Activated CD4-positive, alpha-beta T cell treated with anti-CD3 and anti-CD28 coated beads for 1 hour (primary cell): ENCODE data around the gene POTEF.
A peak's percentile ranks its signal among the peaks of the same experiment; 100 is the strongest.
"Not testable (repeated sequence)": the region's sequence is repeated elsewhere in the genome, so short reads cannot be mapped to it uniquely, and the experiment has no call there.

Source experiments
- DNase-seq: peaks from one replicate; pipeline ENCODE4 v3.0.0-alpha.2; 2020

The POTEF gene

GRCh38 chr2:130152816-130153595, 24.0 kb upstream of the POTEF start:
- DNase-seq: no peak

GRCh38 chr2:130152136-130152815, 23.3 kb upstream of the POTEF start:
- DNase-seq: not testable (repeated sequence)

- DNase-seq: not testable (repeated sequence)
Measured at GRCh38 chr2:130151145-130151512, 22.1 kb upstream of the POTEF start.

- no peak for DNase-seq
Measured at GRCh38 chr2:130150181-130151144, 21.4 kb upstream of the POTEF start.

- DNase-seq: not testable (repeated sequence)
Measured at GRCh38 chr2:130148515-130148914, 19.5 kb upstream of the POTEF start.

GRCh38 chr2:130145006-130145414, 16.0 kb upstream of the POTEF start, which contains the start of gene CCDC74B:
Gene CCDC74B, minus strand, starts transcription at chr2:130145112. Its CDS starts 116 bp downstream, at chr2:130144996.
- peak; percentile 28 for DNase-seq

- not testable (repeated sequence) for DNase-seq
Measured at GRCh38 chr2:130143266-130144039, 14.4 kb upstream of the POTEF start.

- not testable (repeated sequence) for DNase-seq
Measured at GRCh38 chr2:130142396-130143265, 13.6 kb upstream of the POTEF start.

GRCh38 chr2:130141645-130142370, 12.8 kb upstream of the POTEF start:
- not testable (repeated sequence) for DNase-seq

GRCh38 chr2:130141002-130141401, 12.0 kb upstream of the POTEF start:
- DNase-seq: not testable (repeated sequence)

- not testable (repeated sequence) for DNase-seq
Measured at GRCh38 chr2:130140516-130140915, 11.5 kb upstream of the POTEF start.

- DNase-seq: not testable (repeated sequence)
Measured at GRCh38 chr2:130139331-130140280, 10.6 kb upstream of the POTEF start.

- not testable (repeated sequence) for DNase-seq
Measured at GRCh38 chr2:130138841-130139251, 9.8 kb upstream of the POTEF start.

- not testable (repeated sequence) for DNase-seq
Measured at GRCh38 chr2:130138326-130138725, 9.3 kb upstream of the POTEF start.

GRCh38 chr2:130137118-130137517, 8.1 kb upstream of the POTEF start:
- not testable (repeated sequence) for DNase-seq

GRCh38 chr2:130136546-130136945, 7.5 kb upstream of the POTEF start:
- DNase-seq: not testable (repeated sequence)

GRCh38 chr2:130135692-130136541, 6.9 kb upstream of the POTEF start:
- no peak for DNase-seq

GRCh38 chr2:130128464-130128863, 558 bp downstream of the POTEF start:
- DNase-seq: not testable (repeated sequence)
